Activated CD4-positive, alpha-beta memory T cell treated with anti-CD3 and anti-CD28 coated beads, Interleukin-2, amount 10 ng/mL, durations not matched to agents 7 days and 5 days (primary cell): ENCODE data around the gene AGAP1. TPM values are rescaled to one million over a fixed set of nuclear protein-coding genes. Genes with fewer than 3 reads are reported as not detected.

Experiments used
- CTCF ChIA-PET: fragments of 350-600 bp; sonication (Branson Sonifier 250); formaldehyde crosslinking; loops from one replicate; lab custom pipeline; 2021; ENCODE audit warnings: antibody characterized with exemption, inconsistent platforms; lab: Charles Lee
- POLR2A ChIA-PET: fragments of 350-600 bp; sonication (Branson Sonifier 250); formaldehyde crosslinking; loops from one replicate; lab custom pipeline; 2021; ENCODE audit warnings: antibody characterized with exemption; lab: Charles Lee
- DNase-seq: peaks from one replicate; pipeline ENCODE4 v3.0.0-alpha.2; 2020
- H3K27ac Mint-ChIP-seq: one replicate; pipeline ENCODE4 v1.8.0; 2021; ENCODE audit warnings: mild to moderate bottlenecking, mixed read lengths
- H3K27me3 Mint-ChIP-seq: one replicate; pipeline ENCODE4 v1.8.0; 2021; ENCODE audit warnings: mixed read lengths
- H3K36me3 Mint-ChIP-seq: one replicate; pipeline ENCODE4 v1.8.0; 2021; ENCODE audit warnings: low read depth, mixed read lengths
- H3K4me1 Mint-ChIP-seq: one replicate; pipeline ENCODE4 v1.8.0; 2021; ENCODE audit warnings: mixed read lengths
- H3K4me3 Mint-ChIP-seq: one replicate; pipeline ENCODE4 v1.8.0; 2021; ENCODE audit warnings: mild to moderate bottlenecking, mixed read lengths
- H3K9me3 Mint-ChIP-seq: one replicate; pipeline ENCODE4 v1.8.0; 2021; ENCODE audit warnings: mixed read lengths
- total RNA-seq, 2 experiments: library from RNA; stranded (reverse); gene quantifications; one replicate each; pipeline ENCODE4 v1.2.3, GENCODE V29; 2021

The AGAP1 gene
- total RNA-seq, 2 experiments from 2014 or later, result 1.1 to 1.2 TPM

- ChIA-PET CTCF (no interaction called here), POLR2A (no interaction called here)
- H3K4me3 Mint-ChIP-seq, result no peak overlapping the region
- no peak overlapping the region for H3K27ac Mint-ChIP-seq
- H3K4me1 Mint-ChIP-seq, result peaks cover 6% of the 10 kb centered on the region
- no peak for DNase-seq
- H3K9me3 Mint-ChIP-seq, result no peaks in the 10 kb centered on the region
- H3K27me3 Mint-ChIP-seq, result peaks cover 56% of the 10 kb centered on the region
- no peaks in the 10 kb centered on the region for H3K36me3 Mint-ChIP-seq
Observed at GRCh38 chr2:235669983-235670962, 176.4 kb downstream of the AGAP1 start.

DNA sequence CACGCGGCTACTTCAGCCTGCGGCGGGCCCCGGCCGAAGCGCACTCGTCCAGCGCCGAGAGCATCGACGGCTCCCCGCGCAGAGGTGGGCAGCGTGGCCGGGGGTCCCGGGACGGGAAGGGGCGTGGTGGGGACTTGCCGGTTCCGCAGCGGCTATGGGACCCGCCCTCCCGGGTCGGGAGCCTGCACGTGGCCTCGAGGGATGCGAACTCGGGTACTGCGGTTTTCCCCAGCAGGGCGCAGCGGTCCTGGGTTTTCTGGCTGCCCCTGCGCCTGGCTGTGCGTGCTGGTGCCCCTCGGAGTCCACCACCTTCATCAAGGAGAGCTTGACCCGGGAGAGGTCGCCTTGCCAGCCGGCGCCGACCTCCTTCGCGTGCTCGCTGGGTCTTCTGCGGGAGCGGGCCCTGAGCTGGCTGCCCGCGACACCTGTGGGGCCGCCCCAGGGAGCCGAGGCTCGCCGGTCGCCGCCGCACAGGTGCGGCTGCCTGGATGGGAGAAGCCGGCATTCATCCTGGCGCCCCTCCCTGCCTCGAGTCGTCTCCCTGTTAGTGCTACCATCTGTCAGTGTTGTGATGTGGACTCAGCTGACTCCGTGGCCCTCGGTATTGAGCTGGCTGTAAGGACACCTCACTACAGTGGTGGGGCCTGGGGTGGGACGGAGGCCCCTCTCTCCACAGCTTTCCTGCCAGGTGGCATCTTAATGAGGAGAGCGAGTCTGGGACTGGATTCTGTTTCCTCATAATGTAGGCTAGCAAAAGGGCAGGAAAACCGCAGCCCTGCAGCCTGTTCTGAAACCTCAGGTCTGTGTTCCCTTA is 177.3 kb downstream of the AGAP1 start:
- CTCF ChIA-PET, result no interaction called here
- H3K27me3 Mint-ChIP-seq, result peaks cover 49% of the 10 kb centered on the region
- H3K4me1 Mint-ChIP-seq, result peaks cover 6% of the 10 kb centered on the region
- POLR2A ChIA-PET, result no interaction called here
- no peak overlapping the region for H3K4me3 Mint-ChIP-seq
- no peak overlapping the region for H3K27ac Mint-ChIP-seq
- no peak for DNase-seq
- H3K36me3 Mint-ChIP-seq, result no peaks in the 10 kb centered on the region
- H3K9me3 Mint-ChIP-seq, result no peaks in the 10 kb centered on the region

- H3K9me3 Mint-ChIP-seq, result no peaks in the 10 kb centered on the region
- H3K27ac Mint-ChIP-seq, result no peak overlapping the region
- CTCF ChIA-PET, result no interaction called here
- no peak overlapping the region for H3K4me3 Mint-ChIP-seq
- peaks cover 6% of the 10 kb centered on the region for H3K4me1 Mint-ChIP-seq
- H3K27me3 Mint-ChIP-seq, result peaks cover 38% of the 10 kb centered on the region
- POLR2A ChIA-PET, result no interaction called here
- DNase-seq, result no peak
- H3K36me3 Mint-ChIP-seq, result no peaks in the 10 kb centered on the region
Observed at GRCh38 chr2:235672720-235673119, 178.9 kb downstream of the AGAP1 start.

DNA sequence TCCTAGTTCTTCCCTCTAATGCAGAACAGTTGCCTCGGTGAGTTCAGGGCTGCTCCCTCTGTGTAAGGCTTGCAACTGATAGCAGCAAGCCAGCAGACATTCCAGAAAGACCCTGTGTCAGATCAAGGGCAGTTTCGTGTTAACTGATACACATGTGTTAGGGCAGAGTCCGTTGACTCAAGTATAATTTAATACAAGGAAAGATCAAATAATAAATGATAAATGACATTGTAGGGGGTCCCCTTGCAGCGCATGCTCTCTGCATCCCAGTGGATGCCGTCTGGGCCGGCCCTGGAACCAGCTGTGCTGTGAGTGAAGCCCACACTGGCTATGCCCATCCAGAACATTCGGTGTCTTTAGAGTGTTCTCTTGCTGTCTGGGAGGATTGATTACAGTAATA is 180.3 kb downstream of the AGAP1 start:
- CTCF ChIA-PET, result no interaction called here
- DNase-seq, result no peak
- H3K36me3 Mint-ChIP-seq, result no peaks in the 10 kb centered on the region
- no peaks in the 10 kb centered on the region for H3K9me3 Mint-ChIP-seq
- no peak overlapping the region for H3K27ac Mint-ChIP-seq
- POLR2A ChIA-PET, result no interaction called here
- peaks cover 2% of the 10 kb centered on the region for H3K4me1 Mint-ChIP-seq
- H3K4me3 Mint-ChIP-seq, result no peak overlapping the region
- peaks cover 27% of the 10 kb centered on the region for H3K27me3 Mint-ChIP-seq

- H3K4me1 Mint-ChIP-seq, result peaks cover 2% of the 10 kb centered on the region
- no peak overlapping the region for H3K4me3 Mint-ChIP-seq
- H3K27me3 Mint-ChIP-seq, result peaks cover 27% of the 10 kb centered on the region
- H3K27ac Mint-ChIP-seq, result no peak overlapping the region
- H3K9me3 Mint-ChIP-seq, result no peaks in the 10 kb centered on the region
- H3K36me3 Mint-ChIP-seq, result no peaks in the 10 kb centered on the region
- ChIA-PET POLR2A (no interaction called here), CTCF (no interaction called here)
- no peak for DNase-seq
Observed at GRCh38 chr2:235674812-235675211, 181.0 kb downstream of the AGAP1 start.

DNA sequence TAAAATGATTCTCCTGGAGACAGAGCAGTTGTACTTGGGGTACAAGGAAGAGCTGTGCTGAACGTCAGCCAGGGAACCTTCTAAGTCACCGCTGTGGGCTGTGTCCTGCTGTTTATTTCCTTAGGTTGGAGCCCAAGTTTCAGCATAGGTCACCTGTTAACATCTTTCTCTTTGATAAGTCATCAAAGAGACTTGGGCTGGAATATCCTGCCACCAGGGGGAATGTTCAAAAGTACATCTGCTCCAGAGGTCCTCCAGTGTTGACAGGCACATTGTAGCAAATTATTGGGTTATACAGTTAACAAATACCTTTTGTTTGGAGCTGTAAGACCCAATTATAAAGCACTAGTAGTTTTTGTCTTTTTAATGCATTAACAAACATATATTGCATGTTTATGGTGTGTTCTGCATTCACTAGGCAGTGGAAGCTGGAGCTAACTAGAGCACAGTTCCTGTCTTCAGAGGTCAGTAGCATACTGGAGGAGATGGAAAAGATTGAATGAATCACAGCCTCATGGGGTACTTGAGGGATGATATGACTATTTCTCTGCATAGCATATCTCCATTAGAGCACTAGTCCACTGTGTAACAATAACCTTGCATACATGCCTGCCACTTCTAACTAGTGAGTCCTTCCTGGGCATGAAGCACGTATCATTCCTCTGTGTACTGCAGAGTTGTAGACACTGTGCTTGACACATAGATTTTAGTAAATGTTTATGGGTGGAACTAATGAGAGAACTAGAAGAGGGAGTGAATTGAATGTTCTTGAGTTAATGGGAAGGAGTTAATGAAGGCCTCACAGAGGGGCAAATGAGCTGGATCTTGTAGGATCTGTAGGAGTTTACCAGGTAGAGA is 182.1 kb downstream of the AGAP1 start:
- CTCF ChIA-PET, result interaction anchor here (1.0 kb wide), 1 partner anchor 71 kb away, joined by 3 read pairs; no protein-coding TSS in a partner anchor
- POLR2A ChIA-PET, result no interaction called here
- Mint-ChIP-seq H3K27ac (no peak overlapping the region), H3K4me3 (no peak overlapping the region), H3K36me3 (no peaks in the 10 kb centered on the region), H3K9me3 (no peaks in the 10 kb centered on the region), H3K27me3 (peaks cover 27% of the 10 kb centered on the region), H3K4me1 (peaks cover 2% of the 10 kb centered on the region)
- DNase-seq, result no peak

- no peak for DNase-seq
- Mint-ChIP-seq H3K4me1 (peaks cover under 1% of the 10 kb centered on the region), H3K4me3 (no peak overlapping the region), H3K27ac (no peak overlapping the region), H3K27me3 (peaks cover 25% of the 10 kb centered on the region), H3K36me3 (no peaks in the 10 kb centered on the region), H3K9me3 (no peaks in the 10 kb centered on the region)
- POLR2A ChIA-PET, result no interaction called here
- CTCF ChIA-PET, result interaction anchor here (1.0 kb wide), 1 partner anchor 70 kb away, joined by 3 read pairs; no protein-coding TSS in a partner anchor
Observed at GRCh38 chr2:235676536-235676799, 182.6 kb downstream of the AGAP1 start.

DNA sequence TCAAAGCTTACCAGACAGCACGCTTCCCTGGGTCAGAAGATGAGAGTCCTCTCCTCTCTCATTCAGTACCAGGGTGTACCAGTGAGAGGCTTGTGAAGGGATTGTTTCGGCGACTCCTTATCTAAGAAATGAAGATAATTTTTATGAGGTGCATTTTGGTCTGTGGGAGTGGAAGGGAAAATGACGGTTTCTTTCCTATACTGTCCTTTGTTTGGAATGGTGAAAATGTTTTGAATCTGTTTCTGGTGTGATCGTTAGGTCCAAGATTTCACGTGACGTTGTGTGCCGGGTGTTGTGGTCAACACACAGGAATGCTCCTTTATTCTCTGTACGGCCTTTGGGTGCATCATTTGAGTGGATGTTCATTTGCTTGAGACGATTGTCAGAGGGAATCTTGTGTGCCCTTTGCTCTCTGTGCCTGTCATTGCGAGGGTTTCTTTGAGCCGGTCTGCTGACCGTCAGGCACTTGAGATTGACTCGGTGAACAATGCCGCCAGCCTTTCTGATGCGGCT is 183.5 kb downstream of the AGAP1 start:
- Mint-ChIP-seq H3K4me3 (no peak overlapping the region), H3K9me3 (no peaks in the 10 kb centered on the region), H3K36me3 (no peaks in the 10 kb centered on the region), H3K4me1 (no peaks in the 10 kb centered on the region), H3K27me3 (peaks cover 17% of the 10 kb centered on the region), H3K27ac (no peak overlapping the region)
- CTCF ChIA-PET, result no interaction called here
- no peak for DNase-seq
- POLR2A ChIA-PET, result no interaction called here

- no peaks in the 10 kb centered on the region for H3K4me1 Mint-ChIP-seq
- POLR2A ChIA-PET, result no interaction called here
- no peaks in the 10 kb centered on the region for H3K9me3 Mint-ChIP-seq
- H3K27ac Mint-ChIP-seq, result no peak overlapping the region
- H3K27me3 Mint-ChIP-seq, result peaks cover 11% of the 10 kb centered on the region
- no peak overlapping the region for H3K4me3 Mint-ChIP-seq
- CTCF ChIA-PET, result no interaction called here
- DNase-seq, result no peak
- no peaks in the 10 kb centered on the region for H3K36me3 Mint-ChIP-seq
Observed at GRCh38 chr2:235677937-235678336, 184.1 kb downstream of the AGAP1 start.

DNA sequence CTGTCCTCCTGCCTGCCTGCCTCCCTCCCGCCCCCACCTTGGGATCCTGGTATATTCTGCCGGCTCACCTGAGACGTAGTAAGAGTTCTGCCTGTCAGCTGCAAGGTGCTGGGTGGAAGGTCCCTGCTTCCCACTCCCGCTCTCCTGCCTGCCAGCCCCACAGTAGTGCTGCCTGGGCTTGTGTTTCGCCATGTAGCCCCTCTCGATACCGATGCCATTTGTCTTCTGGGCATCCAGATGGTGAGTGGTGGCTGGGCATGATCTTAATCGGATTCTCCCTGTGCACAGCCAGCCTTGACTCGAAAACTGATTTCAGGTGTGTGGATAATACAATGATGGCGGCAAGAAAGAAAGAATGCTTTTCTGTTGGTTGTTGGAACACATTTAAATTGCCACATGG is 184.9 kb downstream of the AGAP1 start:
- CTCF ChIA-PET, result no interaction called here
- H3K4me1 Mint-ChIP-seq, result no peaks in the 10 kb centered on the region
- POLR2A ChIA-PET, result no interaction called here

DNA sequence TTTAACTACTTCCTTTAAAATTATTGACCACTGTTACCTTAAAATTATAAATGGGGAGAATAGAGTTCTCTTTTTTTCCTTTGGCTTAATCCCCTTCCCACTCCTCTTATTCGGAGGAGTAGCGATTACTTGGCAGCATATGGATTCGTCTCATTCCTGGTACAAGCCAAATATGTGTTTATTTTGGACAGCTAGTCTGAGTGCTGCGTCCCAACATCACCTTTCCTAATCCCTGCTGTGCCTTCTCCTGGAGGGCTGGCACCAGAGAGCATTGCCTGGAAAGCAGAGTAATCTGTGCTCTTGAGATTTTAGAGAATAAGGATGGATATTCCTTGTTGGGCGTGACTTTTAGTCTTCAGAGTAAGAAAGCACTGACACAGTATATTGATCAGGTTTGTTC is 185.6 kb downstream of the AGAP1 start:
- no peak for DNase-seq
- CTCF ChIA-PET, result no interaction called here
- Mint-ChIP-seq H3K4me3 (no peak overlapping the region), H3K36me3 (no peaks in the 10 kb centered on the region), H3K27me3 (peaks cover 1% of the 10 kb centered on the region), H3K27ac (no peak overlapping the region), H3K4me1 (peaks cover under 1% of the 10 kb centered on the region), H3K9me3 (no peaks in the 10 kb centered on the region)
- POLR2A ChIA-PET, result no interaction called here

More for the DNA sequence above, 184.9 kb downstream of the AGAP1 start:
- no peak overlapping the region for H3K4me3 Mint-ChIP-seq
- H3K27me3 Mint-ChIP-seq, result peaks cover 4% of the 10 kb centered on the region
- no peak for DNase-seq
- no peak overlapping the region for H3K27ac Mint-ChIP-seq
- no peaks in the 10 kb centered on the region for H3K9me3 Mint-ChIP-seq
- no peaks in the 10 kb centered on the region for H3K36me3 Mint-ChIP-seq

GRCh38 chr2:235685024-235685721 is 191.3 kb downstream of the AGAP1 start:
- peaks cover 14% of the 10 kb centered on the region for H3K4me1 Mint-ChIP-seq
- POLR2A ChIA-PET, result no interaction called here
- no peaks in the 10 kb centered on the region for H3K27me3 Mint-ChIP-seq
- no peak overlapping the region for H3K4me3 Mint-ChIP-seq
- no peaks in the 10 kb centered on the region for H3K36me3 Mint-ChIP-seq
- CTCF ChIA-PET, result interaction anchor here (0.5 kb wide), 1 partner anchor 9 kb away, joined by 4 read pairs; no protein-coding TSS in a partner anchor
- peak; percentile 19 for DNase-seq
- H3K9me3 Mint-ChIP-seq, result no peaks in the 10 kb centered on the region
- peak overlapping the region; percentile 44 for H3K27ac Mint-ChIP-seq
